Esophagus squamous epithelium (tissue), 4 donors: ENCODE measurements around the gene ACTRT2.

ENCODE experiments used
- POLR2A ChIP-seq, 4 donors: fragments of 450-650 bp; IDR thresholded peaks; one replicate each; pipeline ENCODE4 v1.6.1; 2017; ENCODE audit warnings: antibody characterized with exemption in 4 of 4, mild to moderate bottlenecking in 4 of 4, moderate library complexity in 3 of 4
- TF ChIP-seq, protein P1 (sequence below), 6 experiments: fragments of 450-650 bp in 4 of 6; fragments of 200-600 bp in 2 of 6; sonication (generic) in 2 of 6; IDR thresholded peaks; one replicate each; pipeline ENCODE4 v1.5.1; 2016 to 2019; ENCODE audit warnings: antibody characterized with exemption in 6 of 6, mild to moderate bottlenecking in 4 of 6, moderate library complexity in 4 of 6

GRCh38 chr1:3038571-3039181, 17.4 kb downstream of the ACTRT2 start:
- TF ChIP-seq, protein P1, sequence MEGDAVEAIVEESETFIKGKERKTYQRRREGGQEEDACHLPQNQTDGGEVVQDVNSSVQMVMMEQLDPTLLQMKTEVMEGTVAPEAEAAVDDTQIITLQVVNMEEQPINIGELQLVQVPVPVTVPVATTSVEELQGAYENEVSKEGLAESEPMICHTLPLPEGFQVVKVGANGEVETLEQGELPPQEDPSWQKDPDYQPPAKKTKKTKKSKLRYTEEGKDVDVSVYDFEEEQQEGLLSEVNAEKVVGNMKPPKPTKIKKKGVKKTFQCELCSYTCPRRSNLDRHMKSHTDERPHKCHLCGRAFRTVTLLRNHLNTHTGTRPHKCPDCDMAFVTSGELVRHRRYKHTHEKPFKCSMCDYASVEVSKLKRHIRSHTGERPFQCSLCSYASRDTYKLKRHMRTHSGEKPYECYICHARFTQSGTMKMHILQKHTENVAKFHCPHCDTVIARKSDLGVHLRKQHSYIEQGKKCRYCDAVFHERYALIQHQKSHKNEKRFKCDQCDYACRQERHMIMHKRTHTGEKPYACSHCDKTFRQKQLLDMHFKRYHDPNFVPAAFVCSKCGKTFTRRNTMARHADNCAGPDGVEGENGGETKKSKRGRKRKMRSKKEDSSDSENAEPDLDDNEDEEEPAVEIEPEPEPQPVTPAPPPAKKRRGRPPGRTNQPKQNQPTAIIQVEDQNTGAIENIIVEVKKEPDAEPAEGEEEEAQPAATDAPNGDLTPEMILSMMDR (IDR thresholded peaks at IDR 0.05) = no peak
- TF ChIP-seq POLR2A (IDR thresholded peaks at IDR 0.05) = no peak
